K562 (cell line): Measurements from ENCODE around the gene HAP1. TPM values are rescaled to one million over a fixed set of nuclear protein-coding genes. Genes with fewer than 3 reads are reported as not detected.
A peak's percentile ranks its signal among the peaks of the same experiment; 100 is the strongest.
"Not testable (repeated sequence)": the region's sequence is repeated elsewhere in the genome, so short reads cannot be mapped to it uniquely, and the experiment has no call there.

Experiments
- ATAC-seq: fragments of 200-7000 bp; cut with Tn5 transposase; 3 replicates; pipeline ENCODE4 v1.9.1; 2020; ENCODE audit warnings: moderate library complexity
- BruUV-seq: library from RNA; stranded (reverse); fragments of 400-500 nt; replicated peaks from 2 replicates; lab custom pipeline; 2021; lab: Mats Ljungman, UMichigan
- CTCF ChIA-PET: fragments of 300-600 bp; formaldehyde crosslinking; extraction: SDS; loops from one replicate; lab custom pipeline; 2021; ENCODE audit warnings: low intra/inter-chr PET ratio; lab: Yijun Ruan, JAX
- POLR2A ChIA-PET: fragments of 300-600, 350-650 bp; sonication (Branson Sonifier 250); formaldehyde crosslinking; extraction: SDS; loops from one replicate; lab custom pipeline; 2021; ENCODE audit warnings: antibody characterized with exemption, inconsistent platforms; lab: Yijun Ruan, JAX
- DNase-seq, 4 experiments: peaks; one replicate each; pipeline versions ENCODE4 v3.0.0 to v3.0.0-alpha.2; 2011 to 2018; ENCODE audit warnings: low spot score in 3 of 4, mixed read lengths in 3 of 4; ENCODE audit errors: extremely low read depth in 1 of 4
- FAIRE-seq: peaks from 2 replicates; lab custom pipeline; 2011; peaks lifted over from hg19 to GRCh38; lab: Jason Lieb, UNC
- H2AFZ ChIP-seq: 2 replicates; pipeline ENCODE4 v1.6.0; 2011; ENCODE audit warnings: low read depth, low read length, control low read depth, inconsistent platforms
- H3K27ac ChIP-seq: fragments of 200-600 bp; 3 replicates; pipeline ENCODE4 v1.8.0; 2011; ENCODE audit warnings: low read depth, mild to moderate bottlenecking, control low read depth, inconsistent platforms, low read length, moderate library complexity, mixed read lengths; ENCODE audit errors: extremely low read depth
- H3K27me3 ChIP-seq, 2 experiments: fragments of 300-600 bp in 1 of 2; 2 replicates in 1 of 2; 3 replicates in 1 of 2; pipeline versions ENCODE4 v1.6.0 to v1.8.0; 2011; ENCODE audit warnings: inconsistent platforms in 2 of 2, low read length in 2 of 2, mild to moderate bottlenecking in 1 of 2, mixed read lengths in 1 of 2, moderate library complexity in 1 of 2; ENCODE audit not compliant: control insufficient read depth in 2 of 2, insufficient read depth in 2 of 2
- H3K36me3 ChIP-seq: fragments of 300-600 bp; 3 replicates; pipeline ENCODE4 v1.8.0; 2011; ENCODE audit warnings: mild to moderate bottlenecking, low read length, inconsistent platforms; ENCODE audit not compliant: control insufficient read depth, insufficient read depth
- H3K4me1 ChIP-seq, 2 experiments: fragments of 200-600 bp in 1 of 2; replicated peaks in 1 of 2; 2 replicates in 1 of 2; 3 replicates in 1 of 2; pipeline versions ENCODE4 v1.5.1 to v1.8.0; 2011; ENCODE audit warnings: inconsistent platforms in 2 of 2, low read length in 2 of 2, mild to moderate bottlenecking in 1 of 2, mixed read lengths in 1 of 2, moderate library complexity in 1 of 2; ENCODE audit not compliant: control insufficient read depth in 2 of 2, insufficient read depth in 2 of 2
- H3K4me2 ChIP-seq: 2 replicates; pipeline ENCODE4 v1.6.1; 2011; ENCODE audit warnings: low read length, control low read depth, inconsistent platforms, mixed read lengths; ENCODE audit not compliant: insufficient read depth
- H3K4me3 ChIP-seq: fragments of 200-600 bp; sonication (generic), shearing (Covaris generic); 2 replicates; pipeline ENCODE4 v1.5.1; 2016; ENCODE audit warnings: control low read depth, inconsistent platforms
- H3K79me2 ChIP-seq: fragments of 200-600 bp; 3 replicates; pipeline ENCODE4 v1.8.0; 2011; ENCODE audit warnings: low read length, inconsistent platforms; ENCODE audit not compliant: control insufficient read depth, insufficient read depth
- H3K9ac ChIP-seq, 2 experiments: 2 replicates each; pipeline versions ENCODE4 v1.6.0 to v1.6.1; 2011; ENCODE audit warnings: low read depth in 2 of 2, low read length in 2 of 2, control low read depth in 1 of 2, inconsistent platforms in 1 of 2, mild to moderate bottlenecking in 1 of 2, mixed read lengths in 1 of 2; ENCODE audit not compliant: insufficient read depth in 1 of 2
- H3K9me1 ChIP-seq: one replicate; pipeline ENCODE4 v1.6.0; 2011; ENCODE audit warnings: inconsistent platforms, mild to moderate bottlenecking, low read length, moderate library complexity; ENCODE audit not compliant: control insufficient read depth, insufficient read depth
- H3K9me3 ChIP-seq: replicated peaks from 2 replicates; pipeline ENCODE4 v1.5.1; 2011; ENCODE audit warnings: low read depth, low read length, inconsistent platforms; ENCODE audit not compliant: control insufficient read depth, insufficient read depth
- H4K20me1 ChIP-seq: replicated peaks from 2 replicates; pipeline ENCODE4 v1.6.1; 2011; ENCODE audit warnings: low read length, inconsistent platforms, mixed read lengths; ENCODE audit not compliant: control insufficient read depth, insufficient read depth
- BRF2 ChIP-seq: IDR thresholded peaks from 3 replicates; pipeline ENCODE4 v1.6.1; 2011; ENCODE audit warnings: borderline replicate concordance, mild to moderate bottlenecking; ENCODE audit not compliant: insufficient read length, insufficient read depth
- DACH1 ChIP-seq: fragments of 450-650 bp; IDR thresholded peaks from 2 replicates; pipeline ENCODE4 v1.6.1; 2018; ENCODE audit not compliant: partially characterized antibody
- RBM39 ChIP-seq: fragments of 200-400 bp; formaldehyde crosslinking; optimal IDR thresholded peaks from 2 replicates; pipeline ENCODE3; 2018; ENCODE audit warnings: low read depth, low read length
- RCOR1 ChIP-seq, 2 experiments: IDR thresholded peaks; 2 replicates each; pipeline ENCODE4 v1.6.1; 2012; ENCODE audit warnings: low read depth in 2 of 2, low read length in 2 of 2, borderline replicate concordance in 1 of 2, improper control_type of control experiment in 1 of 2
- SMAD1 ChIP-seq: fragments of 150-350 bp; IDR thresholded peaks from 2 replicates; pipeline ENCODE4 v1.6.1; 2014; ENCODE audit warnings: low read length, low read depth; ENCODE audit not compliant: partially characterized antibody
- TRIM28 ChIP-seq: fragments of 450-650 bp; IDR thresholded peaks from 2 replicates; pipeline ENCODE4 v1.6.1; 2017
- ZBTB33 ChIP-seq: sonication (generic); formaldehyde crosslinking; IDR thresholded peaks from 2 replicates; pipeline ENCODE4 v1.8.1; 2023; ENCODE audit warnings: mild to moderate bottlenecking, missing genetic modification reagents
- ZNF561 ChIP-seq: fragments of 450-650 bp; formaldehyde crosslinking; conservative IDR thresholded peaks from 2 replicates; pipeline ENCODE4 v1.4.0; 2020; ENCODE audit warnings: mild to moderate bottlenecking, moderate library complexity
- WGBS: fragments of 100-300 bp; shearing (Covaris generic); methylation state at CpG from one replicate; pipeline ENCODE4 v1.1.6; 2016; ENCODE audit warnings: low coverage, mixed read lengths; ENCODE audit not compliant: insufficient coverage; ENCODE audit errors: missing lambda C conversion rate; 5-methylcytosine and 5-hydroxymethylcytosine counted together
- in situ Hi-C: fragments of 300-500 bp; cut with MboI; formaldehyde crosslinking; loops from 4 replicates; pipeline ENCODE4 v1.15.0; 2018; ENCODE audit warnings: inconsistent platforms, mixed read lengths
- intact Hi-C: fragments of 100-400 bp; cut with micrococcal nuclease; formaldehyde crosslinking; loops from 2 replicates; pipeline ENCODE4 v1.14.2; 2022
- polyA plus RNA-seq, 8 experiments: library from polyadenylated mRNA; depleted of rRNA in 4 of 8; stranded (reverse) in 5 of 8; unstranded in 3 of 8; fragments of >200 nt; fragmentation: Nextera tagmentation in 2 of 8; fragmentation: Illumina TruSeq in 1 of 8; extraction: Ambion mirVana in 2 of 8; extraction: Trizol in 1 of 8; gene quantifications; 2 replicates each; pipeline versions ENCODE4 v1.2.1 to v1.2.3, GENCODE V29; 2011 to 2014; ENCODE audit warnings: inconsistent platforms in 1 of 8, missing spikeins in 1 of 8
- total RNA-seq, 7 experiments: library from RNA; depleted of rRNA in 6 of 7; stranded (reverse); fragments of >200 nt in 6 of 7; fragmentation: Illumina TruSeq in 2 of 7; extraction: Trizol in 2 of 7; gene quantifications; 2 replicates each; pipeline versions ENCODE4 v1.2.1 to v1.2.3, GENCODE V29; 2011 to 2021; ENCODE audit warnings: low replicate concordance in 1 of 7

HAP1 gene
- total and polyA plus RNA-seq, 9 of the 15 experiments (the other 6 are each of a cell fraction or from before 2014, with no cell fraction given): under 0.01 to 0.09 (median 0.04) TPM; not detected in 6

GRCh38 chr17:41685753-41686152, 48.7 kb downstream of the HAP1 start:
- not testable (repeated sequence) for H3K9me3 ChIP-seq, BruUV-seq, H3K4me3 ChIP-seq
- TF ChIP-seq ZBTB33: peak; percentile 87
- peak; percentile 63; the same call in 1 of the 2 replicates for TF ChIP-seq TRIM28
- peak; percentile 40 for TF ChIP-seq DACH1
- TF ChIP-seq, all 486 proteins: peak for 3; not testable (repeated sequence) for 483
- H3K27me3 ChIP-seq, ATAC-seq, H3K9me1 ChIP-seq, H3K9ac ChIP-seq, FAIRE-seq, DNase-seq, in situ Hi-C loops, intact Hi-C loops, CTCF ChIA-PET, H3K27ac ChIP-seq, POLR2A ChIA-PET, H2AFZ ChIP-seq, H3K4me2 ChIP-seq: not testable (repeated sequence)
- H4K20me1 ChIP-seq: peaks cover 14% of the 10 kb centered on the region
- WGBS: 84% methylated on average over 12 of the region's 13 CpGs
- H3K36me3 ChIP-seq: peaks cover 15% of the 10 kb centered on the region
- peaks cover 20 to 24% of the 10 kb centered on the region in 2 experiments; a peak in 4 of 5 replicates for H3K4me1 ChIP-seq
- H3K79me2 ChIP-seq: peaks cover 28% of the 10 kb centered on the region

- Histone ChIP-seq H2AFZ (no peak overlapping the region), H3K9me1 (no peaks in the 10 kb centered on the region), H4K20me1 (no peaks in the 10 kb centered on the region), H3K79me2 (peaks cover 11% of the 10 kb centered on the region), H3K36me3 (no peaks in the 10 kb centered on the region), H3K4me2 (no peak overlapping the region), H3K9ac (peak overlapping the region in 1 of 2 experiments; percentile 29; a peak in 1 of 4 replicates), H3K4me1 (peaks cover 26 to 29% of the 10 kb centered on the region in 2 experiments), H3K9me3 (no peaks in the 10 kb centered on the region), H3K27me3 (no peaks in the 10 kb centered on the region), H3K27ac (no peak overlapping the region), H3K4me3 (no peak overlapping the region)
- no peak for FAIRE-seq
- DNase-seq: no peak
- 37% methylated on average over 4 of the region's 4 CpGs for WGBS
- ATAC-seq: no peak
- BruUV-seq: no TSS peak
- CTCF ChIA-PET: no interaction called here
- in situ Hi-C loops (no loop called here), intact Hi-C loops (no loop called here)
- POLR2A ChIA-PET: interaction anchor here (1.0 to 9.1 kb wide), 2 partner anchors 7 to 53 kb away, joined by 3 to 406 read pairs; partner anchors contain the start of gene EIF1
- no peak for TF ChIP-seq BRF2
- peak in 1 of 2 experiments; percentile 50; a peak in 1 of 4 replicates for TF ChIP-seq RCOR1 (IDR thresholded peaks at IDR 0.05; ENCODE audit: borderline replicate concordance in 1 of 2, low read depth in 2 of 2, low read length in 2 of 2)
- no peak for TF ChIP-seq SMAD1
- TF ChIP-seq ZNF561 (CRISPR knock-in tag): no peak
- no peak for TF ChIP-seq RBM39
Observed at GRCh38 chr17:41684035-41684434, 50.4 kb downstream of the HAP1 start.
